Neural cell (in vitro differentiated cells): ENCODE measurements around the gene INTS7. TPM values are rescaled to one million over a fixed set of nuclear protein-coding genes. Genes with fewer than 3 reads are reported as not detected.

ENCODE experiments used
- H2AFZ ChIP-seq: fragments of 200-600, 300-800 bp; sonication (generic), shearing (Covaris generic); 2 replicates; pipeline ENCODE4 v1.6.0; 2014; ENCODE audit warnings: low read depth, mild to moderate bottlenecking, antibody characterized with exemption, low read length, moderate library complexity
- H3F3A ChIP-seq: fragments of 200-600 bp; shearing (Covaris generic); 2 replicates; pipeline ENCODE4 v1.6.1; 2016; ENCODE audit warnings: mild to moderate bottlenecking, moderate library complexity, mixed read lengths, antibody characterized with exemption, low read length; ENCODE audit not compliant: insufficient read depth, poor library complexity, severe bottlenecking
- H3K27ac ChIP-seq: fragments of 200-600, 300-800 bp; sonication (generic), shearing (Covaris generic); 2 replicates; pipeline ENCODE4 v1.5.1; 2014; ENCODE audit warnings: mild to moderate bottlenecking, low read length, moderate library complexity
- H3K27me3 ChIP-seq: fragments of 300-800, 200-600 bp; sonication (generic), shearing (Covaris generic); 2 replicates; pipeline ENCODE4 v1.6.0; 2014; ENCODE audit warnings: mild to moderate bottlenecking, low read depth, low read length, moderate library complexity; ENCODE audit not compliant: insufficient read depth
- H3K36me3 ChIP-seq: fragments of 300-800, 200-600 bp; sonication (generic), shearing (Covaris generic); 2 replicates; pipeline ENCODE4 v1.5.1; 2014; ENCODE audit warnings: mild to moderate bottlenecking, antibody characterized with exemption, low read length, moderate library complexity; ENCODE audit not compliant: insufficient read depth
- H3K4me2 ChIP-seq: fragments of 300-800, 200-600 bp; sonication (generic), shearing (Covaris generic); 2 replicates; pipeline ENCODE4 v1.6.0; 2014; ENCODE audit warnings: mild to moderate bottlenecking, low read length
- H3K4me3 ChIP-seq: fragments of 300-800, 200-600 bp; sonication (generic), shearing (Covaris generic); 2 replicates; pipeline ENCODE4 v1.5.1; 2014; ENCODE audit warnings: mild to moderate bottlenecking, low read length, moderate library complexity
- H3K79me2 ChIP-seq: fragments of 200-600 bp; shearing (Covaris generic); replicated peaks from 2 replicates; pipeline ENCODE4 v1.6.0; 2014; ENCODE audit warnings: mild to moderate bottlenecking, low read length, moderate library complexity; ENCODE audit not compliant: insufficient read depth
- H3K9ac ChIP-seq: fragments of 300-800, 200-600 bp; sonication (generic), shearing (Covaris generic); 2 replicates; pipeline ENCODE4 v1.6.1; 2016; ENCODE audit warnings: mild to moderate bottlenecking, low read length, mixed read lengths
- H3K9me2 ChIP-seq: fragments of 200-600 bp; shearing (Covaris generic); 2 replicates; pipeline ENCODE4 v1.6.1; 2016; ENCODE audit warnings: mild to moderate bottlenecking, low read length, mixed read lengths; ENCODE audit not compliant: insufficient read depth
- H3K9me3 ChIP-seq: fragments of 200-600, 300-800 bp; sonication (generic), shearing (Covaris generic); 2 replicates; pipeline ENCODE4 v1.6.1; 2016; ENCODE audit warnings: mild to moderate bottlenecking, mixed run types, low read length, moderate library complexity, mixed read lengths
- H4K20me1 ChIP-seq: fragments of 200-600 bp; shearing (Covaris generic); 2 replicates; pipeline ENCODE4 v1.6.1; 2016; ENCODE audit warnings: mild to moderate bottlenecking, mixed run types; ENCODE audit not compliant: insufficient read depth
- EP300 ChIP-seq: fragments of 450-650 bp; conservative IDR thresholded peaks from 2 replicates; pipeline ENCODE4 v1.6.1; 2014; ENCODE audit warnings: antibody characterized with exemption, mild to moderate bottlenecking, moderate library complexity; ENCODE audit not compliant: poor library complexity, severe bottlenecking
- EZH2 ChIP-seq: fragments of 200-600, 300-800 bp; shearing (Covaris generic), sonication (generic); IDR thresholded peaks from 2 replicates; pipeline ENCODE4 v1.6.1; 2014; ENCODE audit warnings: antibody characterized with exemption, low read length, borderline replicate concordance, mild to moderate bottlenecking; ENCODE audit not compliant: insufficient read depth, poor library complexity, severe bottlenecking
- MXI1 ChIP-seq: fragments of 450-650 bp; conservative IDR thresholded peaks from 2 replicates; pipeline ENCODE4 v1.6.1; 2014; ENCODE audit warnings: antibody characterized with exemption, mild to moderate bottlenecking; ENCODE audit not compliant: poor library complexity, severe bottlenecking
- POLR2AphosphoS5 ChIP-seq: IDR thresholded peaks from 2 replicates; pipeline ENCODE4 v1.6.1; 2012
- RAD21 ChIP-seq: fragments of 450-650 bp; conservative IDR thresholded peaks from 2 replicates; pipeline ENCODE4 v1.6.1; 2014; ENCODE audit warnings: antibody characterized with exemption, mild to moderate bottlenecking, moderate library complexity
- SMC3 ChIP-seq: fragments of 450-650 bp; conservative IDR thresholded peaks from 2 replicates; pipeline ENCODE4 v1.6.1; 2014; ENCODE audit warnings: antibody characterized with exemption, mild to moderate bottlenecking, moderate library complexity; ENCODE audit not compliant: poor library complexity
- TAF1 ChIP-seq: IDR thresholded peaks from 2 replicates; pipeline ENCODE4 v1.6.1; 2012; ENCODE audit warnings: low read depth
- polyA plus RNA-seq: library from polyadenylated mRNA; depleted of rRNA; stranded (reverse); fragments of >200 nt; gene quantifications from 2 replicates; pipeline ENCODE4 v1.2.3, GENCODE V29; 2014
- TF ChIP-seq, protein P1 (sequence below): IDR thresholded peaks from 2 replicates; pipeline ENCODE4 v1.6.1; 2012; ENCODE audit warnings: borderline replicate concordance
- TF ChIP-seq, protein P2 (sequence below): fragments of 450-650 bp; IDR thresholded peaks from 2 replicates; pipeline ENCODE4 v1.5.1; 2014; ENCODE audit warnings: antibody characterized with exemption, mild to moderate bottlenecking, moderate library complexity; ENCODE audit not compliant: poor library complexity, severe bottlenecking

INTS7 gene
- polyA plus RNA-seq, 1 donor from 2014 or later, result 23.6 TPM

DNA sequence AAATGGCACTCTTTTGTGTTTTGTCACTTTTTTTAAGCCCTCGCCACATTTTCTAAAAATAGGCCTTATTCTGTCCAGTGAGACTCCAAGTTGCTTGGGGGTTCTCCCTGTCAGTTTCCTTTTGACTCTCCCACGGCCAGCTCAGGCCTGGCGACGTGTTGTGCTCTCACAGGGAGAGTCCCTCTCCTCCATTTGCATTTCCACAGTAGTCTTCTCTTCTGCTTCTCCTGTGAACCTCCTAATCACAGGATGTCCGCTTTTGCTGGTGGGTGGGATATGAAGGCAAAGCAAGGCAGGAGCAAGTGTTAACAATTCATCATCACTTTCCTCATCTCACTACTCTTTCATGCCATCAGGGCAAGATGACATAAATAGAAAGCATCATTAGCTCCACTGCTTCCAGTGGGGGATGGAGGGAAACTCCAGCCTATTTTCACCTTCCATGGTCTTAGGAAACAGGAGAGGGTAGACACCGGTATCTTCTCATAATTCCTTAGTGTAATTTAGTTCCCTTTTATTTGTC lies 99.8 kb downstream of the INTS7 start:
- Histone ChIP-seq H2AFZ (no peak overlapping the region), H3K9me3 (no peaks in the 10 kb centered on the region), H3K4me3 (no peak overlapping the region), H3K9me2 (no peaks in the 10 kb centered on the region), H3K4me2 (no peak overlapping the region), H3F3A (no peaks in the 10 kb centered on the region), H3K27me3 (no peaks in the 10 kb centered on the region), H3K9ac (no peak overlapping the region), H4K20me1 (no peaks in the 10 kb centered on the region), H3K36me3 (no peaks in the 10 kb centered on the region), H3K27ac (no peak overlapping the region), H3K79me2 (no peaks in the 10 kb centered on the region)
- TF ChIP-seq POLR2AphosphoS5 (no peak), RAD21 (no peak), EP300 (no peak), SMC3 (no peak), TAF1 (no peak), EZH2 (no peak)

DNA sequence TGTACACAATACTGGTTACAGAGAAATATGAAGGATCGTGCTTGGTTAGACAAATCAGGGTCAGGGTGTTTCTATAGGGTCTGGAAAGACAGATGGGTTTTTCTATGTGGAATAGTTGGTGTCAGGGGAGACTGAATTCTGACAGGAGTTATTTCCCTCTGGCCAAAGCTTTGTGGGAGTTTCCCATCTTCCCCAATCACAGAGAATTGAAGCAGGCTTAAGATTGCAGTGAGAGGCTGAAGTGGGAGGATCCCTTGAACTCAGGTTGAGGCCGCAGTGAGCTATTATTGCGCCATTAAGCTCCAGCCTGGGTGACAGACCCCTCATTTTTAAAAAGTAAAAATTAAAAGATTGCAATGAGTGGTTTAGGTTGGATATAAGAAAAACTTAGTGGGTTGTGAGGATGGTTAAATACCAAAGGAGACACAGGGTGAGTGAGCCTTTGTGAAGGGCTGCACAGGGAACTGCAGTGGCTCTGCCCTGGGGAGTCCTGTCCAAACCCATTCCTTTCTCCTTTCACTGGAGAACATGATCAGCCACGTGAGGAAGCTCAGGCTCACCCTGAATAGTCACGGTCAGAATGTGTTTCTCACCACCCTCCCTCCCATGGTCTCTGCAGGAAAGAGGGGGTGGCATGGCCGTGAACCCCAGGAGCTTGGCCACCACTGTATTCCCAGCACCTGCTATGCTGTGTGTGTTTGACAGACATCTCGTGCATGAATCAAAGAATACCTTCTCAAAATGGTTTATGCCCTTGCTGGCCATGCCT lies 101.2 kb downstream of the INTS7 start:
- Histone ChIP-seq H4K20me1 (no peaks in the 10 kb centered on the region), H3K9me3 (no peaks in the 10 kb centered on the region), H3K9ac (no peak overlapping the region), H3K4me2 (no peak overlapping the region), H3K9me2 (no peaks in the 10 kb centered on the region), H2AFZ (no peak overlapping the region), H3K27ac (no peak overlapping the region), H3K4me3 (no peak overlapping the region), H3K36me3 (no peaks in the 10 kb centered on the region), H3F3A (no peaks in the 10 kb centered on the region), H3K27me3 (no peaks in the 10 kb centered on the region), H3K79me2 (no peaks in the 10 kb centered on the region)
- no peak for TF ChIP-seq TAF1
- TF ChIP-seq, protein P1, sequence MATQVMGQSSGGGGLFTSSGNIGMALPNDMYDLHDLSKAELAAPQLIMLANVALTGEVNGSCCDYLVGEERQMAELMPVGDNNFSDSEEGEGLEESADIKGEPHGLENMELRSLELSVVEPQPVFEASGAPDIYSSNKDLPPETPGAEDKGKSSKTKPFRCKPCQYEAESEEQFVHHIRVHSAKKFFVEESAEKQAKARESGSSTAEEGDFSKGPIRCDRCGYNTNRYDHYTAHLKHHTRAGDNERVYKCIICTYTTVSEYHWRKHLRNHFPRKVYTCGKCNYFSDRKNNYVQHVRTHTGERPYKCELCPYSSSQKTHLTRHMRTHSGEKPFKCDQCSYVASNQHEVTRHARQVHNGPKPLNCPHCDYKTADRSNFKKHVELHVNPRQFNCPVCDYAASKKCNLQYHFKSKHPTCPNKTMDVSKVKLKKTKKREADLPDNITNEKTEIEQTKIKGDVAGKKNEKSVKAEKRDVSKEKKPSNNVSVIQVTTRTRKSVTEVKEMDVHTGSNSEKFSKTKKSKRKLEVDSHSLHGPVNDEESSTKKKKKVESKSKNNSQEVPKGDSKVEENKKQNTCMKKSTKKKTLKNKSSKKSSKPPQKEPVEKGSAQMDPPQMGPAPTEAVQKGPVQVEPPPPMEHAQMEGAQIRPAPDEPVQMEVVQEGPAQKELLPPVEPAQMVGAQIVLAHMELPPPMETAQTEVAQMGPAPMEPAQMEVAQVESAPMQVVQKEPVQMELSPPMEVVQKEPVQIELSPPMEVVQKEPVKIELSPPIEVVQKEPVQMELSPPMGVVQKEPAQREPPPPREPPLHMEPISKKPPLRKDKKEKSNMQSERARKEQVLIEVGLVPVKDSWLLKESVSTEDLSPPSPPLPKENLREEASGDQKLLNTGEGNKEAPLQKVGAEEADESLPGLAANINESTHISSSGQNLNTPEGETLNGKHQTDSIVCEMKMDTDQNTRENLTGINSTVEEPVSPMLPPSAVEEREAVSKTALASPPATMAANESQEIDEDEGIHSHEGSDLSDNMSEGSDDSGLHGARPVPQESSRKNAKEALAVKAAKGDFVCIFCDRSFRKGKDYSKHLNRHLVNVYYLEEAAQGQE, result no peak
- TF ChIP-seq MXI1, result no peak
- TF ChIP-seq POLR2AphosphoS5, result no peak
- TF ChIP-seq EP300, result no peak
- no peak for TF ChIP-seq RAD21
- TF ChIP-seq EZH2, result no peak
- no peak for TF ChIP-seq SMC3
- TF ChIP-seq, protein P2, sequence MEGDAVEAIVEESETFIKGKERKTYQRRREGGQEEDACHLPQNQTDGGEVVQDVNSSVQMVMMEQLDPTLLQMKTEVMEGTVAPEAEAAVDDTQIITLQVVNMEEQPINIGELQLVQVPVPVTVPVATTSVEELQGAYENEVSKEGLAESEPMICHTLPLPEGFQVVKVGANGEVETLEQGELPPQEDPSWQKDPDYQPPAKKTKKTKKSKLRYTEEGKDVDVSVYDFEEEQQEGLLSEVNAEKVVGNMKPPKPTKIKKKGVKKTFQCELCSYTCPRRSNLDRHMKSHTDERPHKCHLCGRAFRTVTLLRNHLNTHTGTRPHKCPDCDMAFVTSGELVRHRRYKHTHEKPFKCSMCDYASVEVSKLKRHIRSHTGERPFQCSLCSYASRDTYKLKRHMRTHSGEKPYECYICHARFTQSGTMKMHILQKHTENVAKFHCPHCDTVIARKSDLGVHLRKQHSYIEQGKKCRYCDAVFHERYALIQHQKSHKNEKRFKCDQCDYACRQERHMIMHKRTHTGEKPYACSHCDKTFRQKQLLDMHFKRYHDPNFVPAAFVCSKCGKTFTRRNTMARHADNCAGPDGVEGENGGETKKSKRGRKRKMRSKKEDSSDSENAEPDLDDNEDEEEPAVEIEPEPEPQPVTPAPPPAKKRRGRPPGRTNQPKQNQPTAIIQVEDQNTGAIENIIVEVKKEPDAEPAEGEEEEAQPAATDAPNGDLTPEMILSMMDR, result no peak
